Esophagus muscularis mucosa (tissue), 4 donors: ENCODE measurements around the gene SETD1A. TPM values are rescaled to one million over a fixed set of nuclear protein-coding genes. Genes with fewer than 3 reads are reported as not detected.

Source experiments
- DNase-seq: peaks from one replicate; pipeline ENCODE4 v3.0.0-alpha.2; 2017; ENCODE audit errors: extremely low spot score
- H3K27ac ChIP-seq, 4 donors: fragments of 200-600 bp; sonication (generic); replicated peaks in 1 of 4; 1 replicate in 3 of 4; 2 replicates in 1 of 4; pipeline ENCODE4 v1.5.1; 2016 to 2019; ENCODE audit warnings: mild to moderate bottlenecking in 1 of 4
- H3K27me3 ChIP-seq, 4 donors: fragments of 200-600 bp; sonication (generic); one replicate each; pipeline versions ENCODE4 v1.5.1 to v1.6.0; 2016 to 2019
- H3K36me3 ChIP-seq, 4 donors: fragments of 200-600 bp; sonication (generic); one replicate each; pipeline ENCODE4 v1.5.1; 2016 to 2019
- H3K4me1 ChIP-seq, 4 donors: fragments of 200-600 bp; sonication (generic); one replicate each; pipeline ENCODE4 v1.5.1; 2016 to 2019
- H3K4me3 ChIP-seq, 4 donors: fragments of 200-600 bp; sonication (generic); 1 replicate in 2 of 4; 2 replicates in 2 of 4; pipeline ENCODE4 v1.5.1; 2016 to 2019; ENCODE audit warnings: mild to moderate bottlenecking in 4 of 4, moderate library complexity in 1 of 4
- H3K9me3 ChIP-seq, 4 donors: fragments of 200-600 bp; sonication (generic); 1 replicate in 3 of 4; 2 replicates in 1 of 4; pipeline ENCODE4 v1.5.1; 2016 to 2019
- CTCF ChIP-seq, 3 experiments: fragments of 200-600 bp in 2 of 3; fragments of 450-650 bp in 1 of 3; sonication (generic) in 2 of 3; IDR thresholded peaks; one replicate each; pipeline ENCODE4 v1.5.1; 2017 to 2019; ENCODE audit warnings: antibody characterized with exemption in 3 of 3, mild to moderate bottlenecking in 2 of 3, moderate library complexity in 1 of 3
- EP300 ChIP-seq: sonication (generic); formaldehyde crosslinking; IDR thresholded peaks from one replicate; pipeline ENCODE4 v1.6.1; 2017; ENCODE audit warnings: antibody characterized with exemption
- POLR2A ChIP-seq: fragments of 450-650 bp; IDR thresholded peaks from one replicate; pipeline ENCODE4 v1.6.1; 2017; ENCODE audit warnings: antibody characterized with exemption, moderate library complexity, mild to moderate bottlenecking, low read depth
- POLR2AphosphoS5 ChIP-seq, 2 donors: sonication (generic); formaldehyde crosslinking; IDR thresholded peaks; one replicate each; pipeline ENCODE4 v1.6.1; 2017; ENCODE audit warnings: antibody characterized with exemption in 2 of 2
- WGBS: methylation state at CpG from one replicate; pipeline ENCODE4 v1.1.5; 2018; 5-methylcytosine and 5-hydroxymethylcytosine counted together
- intact Hi-C: fragments of 100-400 bp; cut with DNase I; formaldehyde crosslinking; loops from one replicate; pipeline ENCODE4 v1.15.1; 2023
- total RNA-seq, 4 donors: library from RNA; depleted of rRNA; stranded (reverse); fragments of >200 nt; gene quantifications; one replicate each; pipeline versions ENCODE4 v1.1.0 to v1.2.1, GENCODE V29; 2016

Gene SETD1A
- total RNA-seq, 4 donors from 2014 or later, result 7.1 to 25.4 (median 9.9) TPM

GRCh38 chr16:30979170-30980022 lies 21.8 kb downstream of the SETD1A start:
- H3K4me3 ChIP-seq, result no peak overlapping the region
- 89% methylated on average over 31 of the region's 62 CpGs for WGBS
- H3K36me3 ChIP-seq, result peaks cover 57 to 100% (median 97%) of the 10 kb centered on the region in 4 donors
- no peak for DNase-seq
- TF ChIP-seq POLR2AphosphoS5 (IDR thresholded peaks at IDR 0.05) (no peak), EP300 (no peak)
- intact Hi-C loops, result no loop called here
- no peak overlapping the region for H3K27ac ChIP-seq
- H3K27me3 ChIP-seq, result no peaks in the 10 kb centered on the region
- peaks cover 0 to 5% (median under 1%) of the 10 kb centered on the region in 4 donors for H3K4me1 ChIP-seq
- no peaks in the 10 kb centered on the region for H3K9me3 ChIP-seq

GRCh38 chr16:30980023-30980371 lies 22.4 kb downstream of the SETD1A start:
- Histone ChIP-seq H3K27me3 (no peaks in the 10 kb centered on the region), H3K36me3 (peaks cover 52 to 97% (median 95%) of the 10 kb centered on the region in 4 donors), H3K4me3 (no peak overlapping the region), H3K27ac (no peak overlapping the region), H3K9me3 (no peaks in the 10 kb centered on the region), H3K4me1 (peaks cover 0 to 9% (median 7%) of the 10 kb centered on the region in 4 donors)
- intact Hi-C loops, result no loop called here
- TF ChIP-seq POLR2AphosphoS5 (IDR thresholded peaks at IDR 0.05) (no peak), EP300 (no peak), CTCF (IDR thresholded peaks at IDR 0.05) (no peak), POLR2A (no peak)
- DNase-seq, result no peak
- 90% methylated on average over 9 of the region's 15 CpGs for WGBS

GRCh38 chr16:30980434-30980833 lies 22.9 kb downstream of the SETD1A start:
- Histone ChIP-seq H3K27ac (no peak overlapping the region), H3K4me1 (peaks cover 3 to 13% (median 11%) of the 10 kb centered on the region in 4 donors), H3K27me3 (no peaks in the 10 kb centered on the region), H3K36me3 (peaks cover 50 to 93% (median 91%) of the 10 kb centered on the region in 4 donors), H3K9me3 (no peaks in the 10 kb centered on the region), H3K4me3 (no peak overlapping the region)
- no peak for TF ChIP-seq CTCF (IDR thresholded peaks at IDR 0.05)
- no peak for TF ChIP-seq POLR2AphosphoS5 (IDR thresholded peaks at IDR 0.05)
- TF ChIP-seq EP300, result no peak
- TF ChIP-seq POLR2A, result no peak
- WGBS, result 80% methylated on average over 6 of the region's 29 CpGs
- intact Hi-C loops, result no loop called here
- DNase-seq, result no peak

GRCh38 chr16:30980959-30981358 lies 23.4 kb downstream of the SETD1A start:
- H3K27ac ChIP-seq, result no peak overlapping the region
- H3K36me3 ChIP-seq, result peaks cover 45 to 88% (median 85%) of the 10 kb centered on the region in 4 donors
- H3K27me3 ChIP-seq, result no peaks in the 10 kb centered on the region
- H3K4me3 ChIP-seq, result no peak overlapping the region
- H3K9me3 ChIP-seq, result no peaks in the 10 kb centered on the region
- TF ChIP-seq POLR2A, result no peak
- TF ChIP-seq POLR2AphosphoS5 (IDR thresholded peaks at IDR 0.05), result no peak
- no peak for TF ChIP-seq EP300
- peaks cover 8 to 19% (median 16%) of the 10 kb centered on the region in 4 donors for H3K4me1 ChIP-seq
- intact Hi-C loops, result no loop called here
- WGBS, result 94% methylated on average over 14 of the region's 14 CpGs
- no peak for DNase-seq

- Histone ChIP-seq H3K4me1 (peaks cover 11 to 22% (median 20%) of the 10 kb centered on the region in 4 donors), H3K27me3 (no peaks in the 10 kb centered on the region), H3K9me3 (no peaks in the 10 kb centered on the region), H3K4me3 (no peak overlapping the region), H3K27ac (peak overlapping the region in 2 of 4 donors; percentile 36 to 44), H3K36me3 (peaks cover 33 to 83% (median 75%) of the 10 kb centered on the region in 4 donors)
- intact Hi-C loops, result no loop called here
- DNase-seq, result no peak
- 77% methylated on average over 15 of the region's 17 CpGs for WGBS
- TF ChIP-seq POLR2AphosphoS5 (IDR thresholded peaks at IDR 0.05) (no peak), EP300 (no peak), POLR2A (no peak), CTCF (IDR thresholded peaks at IDR 0.05) (no peak)
These were observed 25.2 kb downstream of the SETD1A start for GRCh38 chr16:30982548-30983288.
